LNCAP (cell line): ENCODE measurements around the gene TUBD1.

Experiments used
- TF ChIP-seq, protein P1 (sequence below): fragments of 450-650 bp; IDR thresholded peaks from 2 replicates; pipeline ENCODE4 v1.5.1; 2017; ENCODE audit warnings: mild to moderate bottlenecking

TUBD1 gene

DNA sequence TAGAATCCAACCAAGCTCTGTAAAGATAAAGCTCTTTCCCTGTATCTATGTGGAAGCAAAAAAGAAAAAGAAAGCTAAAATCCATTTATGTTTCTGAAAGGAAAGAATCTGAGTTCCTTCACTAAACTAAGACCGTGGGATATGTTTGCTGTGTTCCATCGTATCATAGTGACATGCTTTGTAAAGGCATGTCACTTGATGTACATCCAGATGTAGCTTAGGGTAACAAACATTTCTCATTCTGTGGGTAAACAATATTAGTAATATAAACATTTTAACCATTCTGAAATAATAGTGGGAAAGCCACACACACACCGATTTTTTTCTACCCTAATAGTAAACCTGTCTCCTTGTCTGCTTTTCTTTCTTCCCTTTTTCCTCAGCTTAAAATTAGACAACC lies 78.1 kb downstream of the TUBD1 start:
- TF ChIP-seq, protein P1, sequence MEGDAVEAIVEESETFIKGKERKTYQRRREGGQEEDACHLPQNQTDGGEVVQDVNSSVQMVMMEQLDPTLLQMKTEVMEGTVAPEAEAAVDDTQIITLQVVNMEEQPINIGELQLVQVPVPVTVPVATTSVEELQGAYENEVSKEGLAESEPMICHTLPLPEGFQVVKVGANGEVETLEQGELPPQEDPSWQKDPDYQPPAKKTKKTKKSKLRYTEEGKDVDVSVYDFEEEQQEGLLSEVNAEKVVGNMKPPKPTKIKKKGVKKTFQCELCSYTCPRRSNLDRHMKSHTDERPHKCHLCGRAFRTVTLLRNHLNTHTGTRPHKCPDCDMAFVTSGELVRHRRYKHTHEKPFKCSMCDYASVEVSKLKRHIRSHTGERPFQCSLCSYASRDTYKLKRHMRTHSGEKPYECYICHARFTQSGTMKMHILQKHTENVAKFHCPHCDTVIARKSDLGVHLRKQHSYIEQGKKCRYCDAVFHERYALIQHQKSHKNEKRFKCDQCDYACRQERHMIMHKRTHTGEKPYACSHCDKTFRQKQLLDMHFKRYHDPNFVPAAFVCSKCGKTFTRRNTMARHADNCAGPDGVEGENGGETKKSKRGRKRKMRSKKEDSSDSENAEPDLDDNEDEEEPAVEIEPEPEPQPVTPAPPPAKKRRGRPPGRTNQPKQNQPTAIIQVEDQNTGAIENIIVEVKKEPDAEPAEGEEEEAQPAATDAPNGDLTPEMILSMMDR = no peak

DNA sequence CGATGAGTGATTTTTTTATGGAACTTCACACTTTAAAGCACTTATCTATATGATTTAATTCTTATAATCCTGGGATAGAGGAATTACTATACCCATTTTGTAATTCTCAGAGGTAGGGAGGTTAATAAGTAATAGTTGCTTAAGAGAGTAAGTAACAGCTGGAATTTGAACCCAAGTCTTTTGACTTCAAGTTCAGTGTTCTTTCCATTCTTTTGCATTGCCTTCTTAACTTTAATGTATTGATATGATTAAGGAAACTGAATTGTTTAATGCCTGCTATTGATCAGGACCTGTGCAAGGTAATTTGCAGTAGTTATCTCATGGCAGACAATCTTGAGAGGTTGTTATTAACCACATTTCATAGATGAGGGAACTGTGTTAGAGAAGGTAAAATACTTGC lies 78.5 kb downstream of the TUBD1 start:
- TF ChIP-seq, protein P1 = no peak

DNA sequence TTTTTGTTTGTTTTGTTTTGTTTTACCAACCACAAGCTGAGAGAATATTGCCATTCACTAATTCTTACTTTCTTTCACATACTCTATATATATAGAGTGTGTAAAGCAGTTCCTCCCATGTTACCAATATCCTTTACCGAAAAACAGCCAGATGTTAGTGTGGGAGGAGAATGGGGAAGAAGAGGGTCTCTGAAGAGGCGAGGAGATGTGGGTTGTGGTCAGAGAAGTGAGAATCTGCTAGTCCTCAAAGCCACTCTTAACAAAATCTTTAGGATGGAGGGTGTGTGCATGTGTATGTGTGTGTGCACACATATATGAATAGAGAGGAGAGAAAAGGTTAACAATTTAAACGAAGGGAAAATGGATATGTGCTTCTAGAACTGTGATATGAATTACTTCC lies 80.6 kb downstream of the TUBD1 start:
- TF ChIP-seq, protein P1 = no peak

DNA sequence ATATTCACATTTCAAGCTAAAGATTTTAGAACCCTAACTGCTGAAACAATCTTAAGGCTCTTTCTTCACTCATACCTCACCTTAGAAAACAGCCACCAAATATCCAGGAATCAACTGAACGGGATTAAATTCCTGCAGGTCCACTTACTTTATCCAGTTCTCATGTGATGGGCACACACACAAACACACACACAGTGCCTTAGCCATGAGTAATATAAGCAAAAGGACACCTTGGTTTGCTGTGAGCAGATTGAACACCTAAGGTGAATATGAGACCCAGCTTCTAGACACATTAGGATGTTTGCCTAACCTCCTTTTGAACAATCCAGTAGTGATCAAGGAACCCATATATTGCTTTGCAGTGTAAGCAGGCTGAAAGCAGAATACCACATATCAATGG lies 81.5 kb downstream of the TUBD1 start:
- TF ChIP-seq, protein P1 = no peak

DNA sequence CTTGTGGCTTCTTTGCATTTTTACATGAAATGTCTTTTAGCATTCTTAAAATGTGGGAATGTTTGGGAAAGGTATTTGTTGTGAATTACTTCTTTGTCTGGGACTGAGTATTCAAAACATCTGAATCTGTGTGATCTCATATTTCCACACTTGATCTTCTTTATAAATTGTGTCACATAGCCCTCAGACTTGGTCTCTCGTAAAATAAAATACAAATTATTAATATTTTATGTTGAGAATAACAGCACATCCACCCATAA lies 81.9 kb downstream of the TUBD1 start:
- TF ChIP-seq, protein P1 = no peak
